ENCODE measurements around the gene CYB5R2. TPM values are rescaled to one million over a fixed set of nuclear protein-coding genes. Genes with fewer than 3 reads are reported as not detected.
A peak's percentile ranks its signal among the peaks of the same experiment; 100 is the strongest.

Gene CYB5R2
- polyA plus RNA-seq, 1 of the 3 experiments (the other 2 are of a cell fraction), result 0.20 TPM

- Histone ChIP-seq H3K9me2 (no peaks in the 10 kb centered on the region), H3K27ac (ENCODE audit: low read depth in 2 of 2, low read length in 1 of 2) (peak overlapping the region in 1 of 2 experiments; percentile 91; a peak in 1 of 4 replicates), H3K9ac (no peak overlapping the region), H3K4me1 (ENCODE audit: control insufficient read depth in 1 of 2, insufficient read depth in 2 of 2, low read depth in 1 of 2, low read length in 1 of 2) (peaks cover 0 to 55% of the 10 kb centered on the region in 2 experiments; a peak in 1 of 4 replicates), H3K79me2 (ENCODE audit: insufficient read depth) (no peaks in the 10 kb centered on the region), H4K20me1 (ENCODE audit: insufficient read depth) (no peaks in the 10 kb centered on the region), H3K27me3 (ENCODE audit: insufficient read depth) (no peaks in the 10 kb centered on the region), H2AFZ (ENCODE audit: low read depth) (no peak overlapping the region), H3K9me3 (no peaks in the 10 kb centered on the region), H3F3A (replicated peaks; ENCODE audit: insufficient read depth) (no peaks in the 10 kb centered on the region), H3K4me3 (ENCODE audit: low read depth in 2 of 2, low read length in 1 of 2) (no peak overlapping the region), H3K4me2 (no peak overlapping the region), H3K36me3 (replicated peaks in 1 of 2; ENCODE audit: control insufficient read depth in 1 of 2, insufficient read depth in 2 of 2, low read length in 1 of 2) (no peaks in the 10 kb centered on the region)
- ChIA-PET CTCF (interaction anchor here (1.2 to 15.9 kb wide), 8 partner anchors 12 to 557 kb away, joined by 3 to 359 read pairs (median 8); partner anchors contain the start of gene PPFIBP2), POLR2A (no interaction called here)
- DNase-seq, result no peak
- no peak for TF ChIP-seq RAD21 (IDR thresholded peaks at IDR 0.05; ENCODE audit: low read length)
- TF ChIP-seq JUND (IDR thresholded peaks at IDR 0.05), result no peak
- TF ChIP-seq YY1 (IDR thresholded peaks at IDR 0.05; ENCODE audit: low read depth), result no peak
- no peak for TF ChIP-seq PBX3 (IDR thresholded peaks at IDR 0.05)
- TF ChIP-seq, protein P1, sequence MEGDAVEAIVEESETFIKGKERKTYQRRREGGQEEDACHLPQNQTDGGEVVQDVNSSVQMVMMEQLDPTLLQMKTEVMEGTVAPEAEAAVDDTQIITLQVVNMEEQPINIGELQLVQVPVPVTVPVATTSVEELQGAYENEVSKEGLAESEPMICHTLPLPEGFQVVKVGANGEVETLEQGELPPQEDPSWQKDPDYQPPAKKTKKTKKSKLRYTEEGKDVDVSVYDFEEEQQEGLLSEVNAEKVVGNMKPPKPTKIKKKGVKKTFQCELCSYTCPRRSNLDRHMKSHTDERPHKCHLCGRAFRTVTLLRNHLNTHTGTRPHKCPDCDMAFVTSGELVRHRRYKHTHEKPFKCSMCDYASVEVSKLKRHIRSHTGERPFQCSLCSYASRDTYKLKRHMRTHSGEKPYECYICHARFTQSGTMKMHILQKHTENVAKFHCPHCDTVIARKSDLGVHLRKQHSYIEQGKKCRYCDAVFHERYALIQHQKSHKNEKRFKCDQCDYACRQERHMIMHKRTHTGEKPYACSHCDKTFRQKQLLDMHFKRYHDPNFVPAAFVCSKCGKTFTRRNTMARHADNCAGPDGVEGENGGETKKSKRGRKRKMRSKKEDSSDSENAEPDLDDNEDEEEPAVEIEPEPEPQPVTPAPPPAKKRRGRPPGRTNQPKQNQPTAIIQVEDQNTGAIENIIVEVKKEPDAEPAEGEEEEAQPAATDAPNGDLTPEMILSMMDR (IDR thresholded peaks at IDR 0.05), result no peak
- TF ChIP-seq, protein P2, sequence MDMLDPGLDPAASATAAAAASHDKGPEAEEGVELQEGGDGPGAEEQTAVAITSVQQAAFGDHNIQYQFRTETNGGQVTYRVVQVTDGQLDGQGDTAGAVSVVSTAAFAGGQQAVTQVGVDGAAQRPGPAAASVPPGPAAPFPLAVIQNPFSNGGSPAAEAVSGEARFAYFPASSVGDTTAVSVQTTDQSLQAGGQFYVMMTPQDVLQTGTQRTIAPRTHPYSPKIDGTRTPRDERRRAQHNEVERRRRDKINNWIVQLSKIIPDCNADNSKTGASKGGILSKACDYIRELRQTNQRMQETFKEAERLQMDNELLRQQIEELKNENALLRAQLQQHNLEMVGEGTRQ (IDR thresholded peaks at IDR 0.05; ENCODE audit: borderline replicate concordance, low read depth, low read length), result no peak
- TF ChIP-seq, protein P3, sequence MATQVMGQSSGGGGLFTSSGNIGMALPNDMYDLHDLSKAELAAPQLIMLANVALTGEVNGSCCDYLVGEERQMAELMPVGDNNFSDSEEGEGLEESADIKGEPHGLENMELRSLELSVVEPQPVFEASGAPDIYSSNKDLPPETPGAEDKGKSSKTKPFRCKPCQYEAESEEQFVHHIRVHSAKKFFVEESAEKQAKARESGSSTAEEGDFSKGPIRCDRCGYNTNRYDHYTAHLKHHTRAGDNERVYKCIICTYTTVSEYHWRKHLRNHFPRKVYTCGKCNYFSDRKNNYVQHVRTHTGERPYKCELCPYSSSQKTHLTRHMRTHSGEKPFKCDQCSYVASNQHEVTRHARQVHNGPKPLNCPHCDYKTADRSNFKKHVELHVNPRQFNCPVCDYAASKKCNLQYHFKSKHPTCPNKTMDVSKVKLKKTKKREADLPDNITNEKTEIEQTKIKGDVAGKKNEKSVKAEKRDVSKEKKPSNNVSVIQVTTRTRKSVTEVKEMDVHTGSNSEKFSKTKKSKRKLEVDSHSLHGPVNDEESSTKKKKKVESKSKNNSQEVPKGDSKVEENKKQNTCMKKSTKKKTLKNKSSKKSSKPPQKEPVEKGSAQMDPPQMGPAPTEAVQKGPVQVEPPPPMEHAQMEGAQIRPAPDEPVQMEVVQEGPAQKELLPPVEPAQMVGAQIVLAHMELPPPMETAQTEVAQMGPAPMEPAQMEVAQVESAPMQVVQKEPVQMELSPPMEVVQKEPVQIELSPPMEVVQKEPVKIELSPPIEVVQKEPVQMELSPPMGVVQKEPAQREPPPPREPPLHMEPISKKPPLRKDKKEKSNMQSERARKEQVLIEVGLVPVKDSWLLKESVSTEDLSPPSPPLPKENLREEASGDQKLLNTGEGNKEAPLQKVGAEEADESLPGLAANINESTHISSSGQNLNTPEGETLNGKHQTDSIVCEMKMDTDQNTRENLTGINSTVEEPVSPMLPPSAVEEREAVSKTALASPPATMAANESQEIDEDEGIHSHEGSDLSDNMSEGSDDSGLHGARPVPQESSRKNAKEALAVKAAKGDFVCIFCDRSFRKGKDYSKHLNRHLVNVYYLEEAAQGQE (IDR thresholded peaks at IDR 0.05; ENCODE audit: low read depth, low read length), result no peak
- TF ChIP-seq RXRA (IDR thresholded peaks at IDR 0.05; ENCODE audit: borderline replicate concordance, low read depth), result no peak
- TF ChIP-seq EZH2phosphoT487 (IDR thresholded peaks at IDR 0.05; ENCODE audit: borderline replicate concordance, low read depth), result no peak
- TF ChIP-seq TEAD4 (IDR thresholded peaks at IDR 0.05; ENCODE audit: borderline replicate concordance, insufficient read depth), result no peak
- no peak for TF ChIP-seq FOSL2 (IDR thresholded peaks at IDR 0.05; ENCODE audit: borderline replicate concordance, low read depth)
- WGBS (ENCODE audit: low lambda C conversion rate), result 61% methylated on average over 9 of the region's 14 CpGs
These were observed 17.8 kb downstream of the CYB5R2 start for GRCh38 chr11:7655253-7656217.

Measured in SK-N-SH (cell line).